Spleen (tissue), 7 donors: ENCODE measurements around the gene CEACAM4.

Experiments used
- POLR2A ChIP-seq, 3 donors: fragments of 450-650 bp; IDR thresholded peaks; one replicate each; pipeline ENCODE4 v1.5.1; 2017; ENCODE audit warnings: antibody characterized with exemption in 3 of 3, mild to moderate bottlenecking in 1 of 3
- POLR2AphosphoS5 ChIP-seq, 3 donors: sonication (generic); formaldehyde crosslinking; IDR thresholded peaks; one replicate each; pipeline ENCODE4 v1.5.1; 2017; ENCODE audit warnings: antibody characterized with exemption in 3 of 3
- TF ChIP-seq, protein P1 (sequence below), 11 experiments: fragments of 200-600 bp in 7 of 11; fragments of 450-650 bp in 4 of 11; sonication (generic) in 4 of 11; IDR thresholded peaks in 8 of 11; conservative IDR thresholded peaks in 3 of 11; 1 replicate in 7 of 11; 2 replicates in 4 of 11; pipeline versions ENCODE4 v1.4.0 to v1.8.0; 2016 to 2021; ENCODE audit warnings: antibody characterized with exemption in 11 of 11, inconsistent platforms in 4 of 11, mild to moderate bottlenecking in 1 of 11
- donor health status: DM: no; HTN: no; CAD: no; lungs with moderate emphysema.
- donor health status: DM: no; HTN: no; CAD: no.
- donor health status: DM: no; HTN: no; CAD: no.

DNA sequence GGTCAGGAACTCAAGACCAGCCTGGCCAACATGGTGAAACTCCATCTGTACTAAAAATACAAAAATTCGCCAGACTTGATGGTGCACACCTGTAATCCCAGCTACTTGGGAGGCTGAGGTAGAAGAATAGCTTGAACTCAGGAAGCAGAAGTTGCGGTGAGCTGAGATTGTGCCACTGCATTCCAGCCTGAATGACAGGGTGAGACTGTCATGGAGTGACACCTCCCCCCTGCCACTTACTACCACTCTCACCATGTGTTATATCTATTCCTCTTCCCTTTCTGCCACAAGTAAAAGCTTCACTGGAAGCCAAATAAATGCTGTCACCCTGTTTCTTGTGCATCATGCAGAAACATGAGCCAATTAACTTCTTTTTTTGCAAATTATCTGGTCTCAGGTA is 10.6 kb upstream of the CEACAM4 start:
- TF ChIP-seq POLR2A (IDR thresholded peaks at IDR 0.05) (no peak), POLR2AphosphoS5 (IDR thresholded peaks at IDR 0.05) (peak in 1 of 3 donors; percentile 59)
- TF ChIP-seq, protein P1, sequence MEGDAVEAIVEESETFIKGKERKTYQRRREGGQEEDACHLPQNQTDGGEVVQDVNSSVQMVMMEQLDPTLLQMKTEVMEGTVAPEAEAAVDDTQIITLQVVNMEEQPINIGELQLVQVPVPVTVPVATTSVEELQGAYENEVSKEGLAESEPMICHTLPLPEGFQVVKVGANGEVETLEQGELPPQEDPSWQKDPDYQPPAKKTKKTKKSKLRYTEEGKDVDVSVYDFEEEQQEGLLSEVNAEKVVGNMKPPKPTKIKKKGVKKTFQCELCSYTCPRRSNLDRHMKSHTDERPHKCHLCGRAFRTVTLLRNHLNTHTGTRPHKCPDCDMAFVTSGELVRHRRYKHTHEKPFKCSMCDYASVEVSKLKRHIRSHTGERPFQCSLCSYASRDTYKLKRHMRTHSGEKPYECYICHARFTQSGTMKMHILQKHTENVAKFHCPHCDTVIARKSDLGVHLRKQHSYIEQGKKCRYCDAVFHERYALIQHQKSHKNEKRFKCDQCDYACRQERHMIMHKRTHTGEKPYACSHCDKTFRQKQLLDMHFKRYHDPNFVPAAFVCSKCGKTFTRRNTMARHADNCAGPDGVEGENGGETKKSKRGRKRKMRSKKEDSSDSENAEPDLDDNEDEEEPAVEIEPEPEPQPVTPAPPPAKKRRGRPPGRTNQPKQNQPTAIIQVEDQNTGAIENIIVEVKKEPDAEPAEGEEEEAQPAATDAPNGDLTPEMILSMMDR (IDR thresholded peaks at IDR 0.05 in 8 of 11, conservative IDR thresholded peaks at IDR 0.05 in 3 of 11) = no peak
